ENCODE results near the gene RAB3IL1. TPM values are rescaled to one million over a fixed set of nuclear protein-coding genes. Genes with fewer than 3 reads are reported as not detected.
"Not testable (repeated sequence)": the region's sequence is repeated elsewhere in the genome, so short reads cannot be mapped to it uniquely, and the experiment has no call there.

The RAB3IL1 gene
- total RNA-seq, 2 donors from 2014 or later = 9.7 to 14.9 TPM

DNA sequence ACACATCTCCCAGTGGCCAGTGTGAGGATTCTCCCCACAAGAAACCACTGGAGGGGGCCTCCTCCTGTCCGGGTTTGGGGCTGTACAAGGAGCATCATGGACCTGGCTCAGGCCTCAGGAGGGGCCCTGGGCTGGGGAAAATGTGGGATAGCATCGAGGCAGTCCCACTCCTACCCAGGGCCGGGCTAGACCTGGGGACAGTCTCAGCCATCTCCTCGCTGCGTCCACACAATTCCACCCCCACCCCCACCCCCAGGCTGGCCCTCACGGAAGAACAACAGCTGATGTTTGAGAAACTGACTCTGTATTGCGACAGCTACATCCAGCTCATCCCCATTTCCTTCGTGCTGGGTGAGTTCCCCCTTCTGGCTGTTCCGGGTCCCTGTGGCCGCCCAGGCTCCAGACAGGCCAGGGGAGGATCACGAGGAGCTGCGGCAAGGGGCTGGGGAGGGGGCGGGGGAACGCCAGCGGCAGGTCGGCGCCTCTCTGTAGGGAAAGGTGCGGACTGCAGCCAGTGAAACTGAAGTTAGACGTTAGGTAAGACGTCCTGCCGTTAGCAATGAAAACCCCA is 37.6 kb upstream of the RAB3IL1 start:
- Histone ChIP-seq H3K4me3 (ENCODE audit: low read length) (no peak overlapping the region), H3K27me3 (ENCODE audit: control insufficient read depth, insufficient read depth, low read length, poor library complexity, severe bottlenecking) (peaks cover 39% of the 10 kb centered on the region), H3K4me1 (ENCODE audit: control insufficient read depth, insufficient read depth, low read length) (no peaks in the 10 kb centered on the region), H3K9ac (ENCODE audit: extremely low read depth, low read length, poor library complexity, severe bottlenecking) (no peak overlapping the region), H3K27ac (ENCODE audit: low read depth, low read length) (no peak overlapping the region), H3K9me3 (ENCODE audit: control insufficient read depth, low read length) (no peaks in the 10 kb centered on the region), H3K36me3 (ENCODE audit: control insufficient read depth, insufficient read depth, low read length) (no peaks in the 10 kb centered on the region)
- peak; percentile 89 for DNase-seq
- Mint-ChIP-seq H3K27ac (no peak overlapping the region), H3K27me3 (ENCODE audit: insufficient read depth) (peaks cover 30% of the 10 kb centered on the region), H3K9me3 (no peaks in the 10 kb centered on the region), H3K4me1 (no peaks in the 10 kb centered on the region), H3K36me3 (ENCODE audit: low read depth) (no peaks in the 10 kb centered on the region), H3K4me3 (peak overlapping the region; percentile 26)
- 13 to 25% methylated on average over 13 to 21 of the region's 21 CpGs for WGBS, 2 experiments (ENCODE audit: insufficient coverage in 1 of 2, insufficient read length in 1 of 2)
- peak; percentile 46 for TF ChIP-seq CTCF (conservative IDR thresholded peaks at IDR 0.05)

GRCh38 chr11:61954106-61954850 is 36.9 kb upstream of the RAB3IL1 start:
- no peak overlapping the region for H3K27ac Mint-ChIP-seq
- Histone ChIP-seq H3K4me1 (ENCODE audit: control insufficient read depth, insufficient read depth, low read length) (no peaks in the 10 kb centered on the region), H3K36me3 (ENCODE audit: control insufficient read depth, insufficient read depth, low read length) (no peaks in the 10 kb centered on the region), H3K9me3 (ENCODE audit: control insufficient read depth, low read length) (no peaks in the 10 kb centered on the region), H3K4me3 (ENCODE audit: low read length) (no peak overlapping the region), H3K9ac (ENCODE audit: extremely low read depth, low read length, poor library complexity, severe bottlenecking) (no peak overlapping the region), H3K27ac (ENCODE audit: low read depth, low read length) (no peak overlapping the region), H3K27me3 (ENCODE audit: control insufficient read depth, insufficient read depth, low read length, poor library complexity, severe bottlenecking) (peaks cover 39% of the 10 kb centered on the region)
- no peak for DNase-seq
- no peaks in the 10 kb centered on the region for H3K36me3 Mint-ChIP-seq (ENCODE audit: low read depth)
- H3K4me1 Mint-ChIP-seq = no peaks in the 10 kb centered on the region
- TF ChIP-seq CTCF (conservative IDR thresholded peaks at IDR 0.05) = no peak
- peaks cover 30% of the 10 kb centered on the region for H3K27me3 Mint-ChIP-seq (ENCODE audit: insufficient read depth)
- no peaks in the 10 kb centered on the region for H3K9me3 Mint-ChIP-seq
- no peak overlapping the region for H3K4me3 Mint-ChIP-seq
- WGBS, 2 experiments (ENCODE audit: insufficient coverage in 1 of 2, insufficient read length in 1 of 2) = 86 to 96% methylated on average over 8 of the region's 9 CpGs

DNA sequence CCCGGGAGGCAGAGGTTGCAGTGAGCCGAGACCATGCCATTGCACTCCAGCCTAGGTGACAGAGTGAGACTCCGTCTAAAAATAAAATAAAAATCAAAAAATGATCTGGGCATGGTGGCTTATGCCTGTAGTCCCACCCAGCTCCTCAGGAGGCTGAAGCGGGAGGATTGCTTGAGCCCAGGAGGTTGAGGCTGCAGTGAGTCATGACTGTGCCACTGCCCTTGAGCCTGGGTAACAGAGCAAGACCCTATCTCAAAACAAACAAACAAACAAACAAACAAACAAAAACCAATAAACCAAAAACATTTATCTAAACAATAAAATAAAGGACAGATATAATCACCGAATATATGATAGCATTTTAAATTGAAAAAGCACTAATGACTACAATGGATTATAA is 36.3 kb upstream of the RAB3IL1 start:
- not testable (repeated sequence) for H3K4me3 Mint-ChIP-seq; H3K9me3 Mint-ChIP-seq; H3K4me1 ChIP-seq (ENCODE audit: control insufficient read depth, insufficient read depth, low read length); H3K9ac ChIP-seq (ENCODE audit: extremely low read depth, low read length, poor library complexity, severe bottlenecking); DNase-seq; H3K27ac ChIP-seq (ENCODE audit: low read depth, low read length); H3K36me3 Mint-ChIP-seq (ENCODE audit: low read depth); H3K4me3 ChIP-seq (ENCODE audit: low read length); H3K4me1 Mint-ChIP-seq; H3K9me3 ChIP-seq (ENCODE audit: control insufficient read depth, low read length); H3K36me3 ChIP-seq (ENCODE audit: control insufficient read depth, insufficient read depth, low read length); H3K27ac Mint-ChIP-seq
- 86 to 93% methylated on average over 1 to 5 of the region's 5 CpGs for WGBS, 2 experiments (ENCODE audit: insufficient coverage in 1 of 2, insufficient read length in 1 of 2)
- H3K27me3 Mint-ChIP-seq (ENCODE audit: insufficient read depth) = peaks cover 30% of the 10 kb centered on the region
- peaks cover 39% of the 10 kb centered on the region for H3K27me3 ChIP-seq (ENCODE audit: control insufficient read depth, insufficient read depth, low read length, poor library complexity, severe bottlenecking)

Data from endodermal cell (in vitro differentiated cells).